Small intestine (tissue), 7 donors: ENCODE data around the gene SPINK4. TPM values are rescaled to one million over a fixed set of nuclear protein-coding genes. Genes with fewer than 3 reads are reported as not detected.

ENCODE experiments used
- DNase-seq, 2 donors: peaks; one replicate each; pipeline versions ENCODE4 v3.0.0 to v3.0.0-alpha.2; 2013
- FAIRE-seq: peaks from 2 replicates; lab custom pipeline; 2012; peaks lifted over from hg19 to GRCh38; lab: Jason Lieb, UNC
- H3K27ac ChIP-seq, 3 donors: one replicate each; pipeline ENCODE4 v1.5.1; 2013; ENCODE audit warnings: low read length in 2 of 3, mild to moderate bottlenecking in 2 of 3, control low read depth in 1 of 3, inconsistent platforms in 1 of 3, low read depth in 1 of 3, moderate library complexity in 1 of 3
- H3K27me3 ChIP-seq, 3 donors: one replicate each; pipeline ENCODE4 v1.6.1; 2013; ENCODE audit warnings: low read length in 3 of 3, inconsistent platforms in 1 of 3; ENCODE audit not compliant: control insufficient read depth in 3 of 3, insufficient read depth in 3 of 3
- H3K36me3 ChIP-seq, 3 donors: one replicate each; pipeline ENCODE4 v1.6.1; 2013; ENCODE audit warnings: low read length in 3 of 3, inconsistent platforms in 1 of 3, low read depth in 1 of 3, mild to moderate bottlenecking in 1 of 3, moderate library complexity in 1 of 3; ENCODE audit not compliant: control insufficient read depth in 3 of 3, insufficient read depth in 2 of 3
- H3K4me1 ChIP-seq, 3 donors: one replicate each; pipeline ENCODE4 v1.6.1; 2013; ENCODE audit warnings: low read length in 2 of 3, inconsistent platforms in 1 of 3, low read depth in 1 of 3, mild to moderate bottlenecking in 1 of 3, moderate library complexity in 1 of 3; ENCODE audit not compliant: control insufficient read depth in 3 of 3, insufficient read depth in 2 of 3
- H3K4me3 ChIP-seq, 3 donors: one replicate each; pipeline ENCODE4 v1.5.1; 2013; ENCODE audit warnings: low read length in 3 of 3, control low read depth in 1 of 3, inconsistent platforms in 1 of 3, low read depth in 1 of 3, mild to moderate bottlenecking in 1 of 3, moderate library complexity in 1 of 3
- H3K9me3 ChIP-seq, 2 donors: one replicate each; pipeline ENCODE4 v1.6.1; 2013; ENCODE audit warnings: low read depth in 1 of 2, low read length in 1 of 2; ENCODE audit not compliant: control insufficient read depth in 2 of 2, insufficient read depth in 1 of 2
- WGBS, 3 donors: extraction: QIAGEN DNeasy Blood & Tissue Kit; methylation state at CpG; one replicate each; pipeline ENCODE4 v1.1.7; 2013; 5-methylcytosine and 5-hydroxymethylcytosine counted together
- polyA plus RNA-seq, 4 donors: library from polyadenylated mRNA; stranded (reverse) in 3 of 4; unstranded in 1 of 4; fragments of 200-250 nt in 3 of 4; fragments of 120-200 nt in 1 of 4; gene quantifications; one replicate each; pipeline versions ENCODE4 v1.2.1 to v1.2.3, GENCODE V29; 2013
- donor health status: healthy with polysubstance abuse.
- donor health status: control.
- donor health status: control.
- donor health status: Bipolar disorder and iron deficiency.
- donor health status: healthy.

The SPINK4 gene
- polyA plus RNA-seq, 4 donors = 361 to 2,061 (median 934) TPM

- Histone ChIP-seq H3K27ac (peak overlapping the region in 2 of 3 donors; percentile 27 to 75), H3K4me1 (peaks cover 16 to 72% (median 33%) of the 10 kb centered on the region in 3 donors), H3K4me3 (no peak overlapping the region), H3K27me3 (no peaks in the 10 kb centered on the region), H3K9me3 (no peaks in the 10 kb centered on the region), H3K36me3 (peaks cover 9 to 31% (median 11%) of the 10 kb centered on the region in 3 donors)
- FAIRE-seq (no peak), DNase-seq (no peak)
- 84 to 90% (median 84%) methylated on average over 12 of the region's 12 CpGs for WGBS, 3 donors
Measured at GRCh38 chr9:33294670-33295432, 54.9 kb downstream of the SPINK4 start.

- peaks cover 9 to 36% (median 13%) of the 10 kb centered on the region in 3 donors for H3K36me3 ChIP-seq
- no peak overlapping the region for H3K27ac ChIP-seq
- H3K4me1 ChIP-seq = peaks cover 16 to 76% (median 33%) of the 10 kb centered on the region in 3 donors
- FAIRE-seq = no peak
- no peak for DNase-seq
- no peaks in the 10 kb centered on the region for H3K27me3 ChIP-seq
- H3K4me3 ChIP-seq = no peak overlapping the region
- H3K9me3 ChIP-seq = no peaks in the 10 kb centered on the region
- 72 to 91% (median 80%) methylated on average over 2 of the region's 2 CpGs for WGBS, 3 donors
Measured at GRCh38 chr9:33295571-33295970, 55.6 kb downstream of the SPINK4 start.

GRCh38 chr9:33297432-33297831 lies 57.5 kb downstream of the SPINK4 start:
- no peak for FAIRE-seq

More at GRCh38 chr9:33297432-33297831, 57.5 kb downstream of the SPINK4 start:
- Histone ChIP-seq H3K36me3 (peaks cover 9 to 41% (median 17%) of the 10 kb centered on the region in 3 donors), H3K27me3 (no peaks in the 10 kb centered on the region), H3K9me3 (no peaks in the 10 kb centered on the region), H3K27ac (peak overlapping the region; percentile 41 to 80 (median 64)), H3K4me3 (peak overlapping the region in 1 of 3 donors; percentile 17), H3K4me1 (peaks cover 11 to 67% (median 20%) of the 10 kb centered on the region in 3 donors)
- DNase-seq = peak; percentile 71 to 84
- WGBS, 3 donors = 3 to 28% (median 4%) methylated on average over 1 of the region's 1 CpG

Other genes starting within 250 kb of the SPINK4 start
- gene APTX, start 238.5 kb upstream of the SPINK4 start, polyA plus RNA-seq = 10 to 100 TPM; 20.3 to 37.5 (median 27.1) TPM
- 100 to 1,000 TPM in 1 of 4 donors, 10 to 100 TPM in 3; 40.8 to 123 (median 55.4) TPM for gene DNAJA1, start 214.9 kb upstream of the SPINK4 start, polyA plus RNA-seq
- gene SMU1, start 163.5 kb upstream of the SPINK4 start, polyA plus RNA-seq = 10 to 100 TPM in 2 of 4 donors, 1 to 10 TPM in 2; 7.6 to 18.4 (median 10.1) TPM
- gene B4GALT1, start 72.8 kb upstream of the SPINK4 start, polyA plus RNA-seq = 100 to 1,000 TPM in 1 of 4 donors, 10 to 100 TPM in 3; 11.9 to 114 (median 32.2) TPM
- 100 to 1,000 TPM in 3 of 4 donors, 10 to 100 TPM in 1; 66.7 to 194 (median 132) TPM for gene BAG1, start 24.5 kb downstream of the SPINK4 start, polyA plus RNA-seq
- 100 to 1,000 TPM in 2 of 4 donors, 10 to 100 TPM in 2; 78.1 to 212 (median 134) TPM for gene CHMP5, start 24.9 kb downstream of the SPINK4 start, polyA plus RNA-seq
- gene NFX1, start 50.3 kb downstream of the SPINK4 start, polyA plus RNA-seq = 10 to 100 TPM; 12.6 to 34.7 (median 22.1) TPM
- 10 to 100 TPM; 18.7 to 55.1 (median 35.6) TPM for gene AQP7, start 162.4 kb downstream of the SPINK4 start, polyA plus RNA-seq
- 100 to 1,000 TPM in 3 of 4 donors, 10 to 100 TPM in 1; 36.6 to 173 (median 138) TPM for gene AQP3, start 207.4 kb downstream of the SPINK4 start, polyA plus RNA-seq
- 10 to 100 TPM in 3 of 4 donors, 1 to 10 TPM in 1; 8.5 to 19.6 (median 14.7) TPM for gene NOL6, start 233.8 kb downstream of the SPINK4 start, polyA plus RNA-seq